HG03097 (cell line): Measurements from ENCODE around the gene PDIA3.
A peak's percentile ranks its signal among the peaks of the same experiment; 100 is the strongest.
"Not testable (repeated sequence)": the region's sequence is repeated elsewhere in the genome, so short reads cannot be mapped to it uniquely, and the experiment has no call there.

Experiments used
- ATAC-seq: cut with Tn5 transposase; IDR thresholded peaks from one replicate; pipeline ENCODE4 v1.9.1; 2021; ENCODE audit not compliant: unreplicated experiment, low FRiP score

PDIA3 gene

DNA sequence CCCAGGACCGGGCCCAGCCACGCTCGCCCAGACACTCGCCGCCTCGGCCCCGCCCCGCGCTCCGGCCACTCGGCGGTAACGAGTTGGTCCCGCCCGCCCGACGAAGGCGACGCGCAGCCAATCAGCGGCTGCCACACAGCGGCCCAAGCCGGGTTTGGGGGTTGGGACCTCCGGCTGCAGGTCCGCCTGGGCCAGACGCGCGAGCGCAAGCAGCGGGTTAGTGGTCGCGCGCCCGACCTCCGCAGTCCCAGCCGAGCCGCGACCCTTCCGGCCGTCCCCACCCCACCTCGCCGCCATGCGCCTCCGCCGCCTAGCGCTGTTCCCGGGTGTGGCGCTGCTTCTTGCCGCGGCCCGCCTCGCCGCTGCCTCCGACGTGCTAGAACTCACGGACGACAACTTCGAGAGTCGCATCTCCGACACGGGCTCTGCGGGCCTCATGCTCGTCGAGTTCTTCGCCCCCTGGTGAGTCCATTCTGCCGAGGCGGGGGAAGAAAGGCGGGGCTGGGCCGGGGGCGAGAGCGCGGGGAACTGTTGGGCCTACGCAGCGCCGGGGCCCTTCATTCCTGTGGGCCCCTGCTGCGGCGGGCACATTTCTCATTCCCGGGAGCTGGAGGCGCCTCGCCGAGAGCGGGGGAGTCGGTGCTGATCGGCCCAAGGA is at the start of gene PDIA3:
Gene PDIA3 (plus strand): TSS at position 194 of the 658 bp plus-strand sequence. CDS start 102 bp downstream, at position 296.
- peak; percentile 64 for ATAC-seq

DNA sequence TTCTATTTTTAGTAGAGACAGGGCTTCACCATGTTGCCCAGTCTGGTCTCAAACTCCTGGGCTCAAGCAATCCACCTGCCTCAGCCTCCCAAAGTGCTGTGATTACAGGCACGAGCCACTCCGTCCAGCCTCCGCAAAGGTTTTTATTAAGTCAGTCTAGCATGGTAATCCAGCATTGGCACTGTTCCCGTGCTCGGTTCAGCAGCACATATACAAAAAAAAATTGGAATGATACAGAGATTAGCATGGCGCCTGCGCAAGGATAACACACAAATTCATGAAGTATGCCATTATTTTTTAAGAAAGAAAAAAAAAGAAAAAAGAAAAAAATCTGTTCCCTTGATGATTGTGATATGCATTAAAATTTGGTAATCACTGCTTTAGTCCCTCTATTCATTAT is 44.1 kb upstream of the PDIA3 start:
- ATAC-seq, result no peak

DNA sequence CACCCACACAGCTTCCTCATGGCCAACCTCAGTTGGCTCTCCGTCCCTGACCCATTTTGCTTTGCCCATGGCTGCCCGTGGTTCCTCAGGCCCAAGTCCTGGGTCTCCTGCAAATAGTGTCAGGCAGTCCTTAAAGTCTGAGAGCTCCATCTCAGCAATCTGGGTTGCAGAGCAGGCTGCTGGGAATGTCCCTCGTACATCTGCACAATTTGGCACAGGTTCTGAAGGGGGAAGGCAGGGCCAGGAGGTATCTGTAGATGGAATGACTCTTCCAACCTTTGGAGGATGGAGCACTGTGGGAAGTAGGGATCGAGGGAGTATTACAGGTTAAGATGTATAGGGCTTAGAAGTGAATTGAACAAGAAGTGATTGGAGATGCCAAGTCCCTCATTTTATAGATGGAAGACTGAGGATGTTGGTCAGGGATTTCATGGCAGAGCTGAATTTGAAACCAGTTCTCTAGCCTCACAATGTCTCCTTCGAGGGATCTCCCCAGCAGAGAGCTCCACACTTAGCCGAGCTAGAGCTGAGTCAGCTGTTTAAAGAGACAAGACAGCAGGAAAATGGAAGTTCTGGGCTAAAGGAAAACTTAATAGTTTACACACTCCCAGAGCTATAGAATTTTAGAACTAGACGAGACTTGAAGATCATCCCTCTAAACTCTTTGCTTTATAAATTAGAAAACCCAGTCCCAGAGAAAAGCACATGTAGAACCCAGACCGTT is 43.4 kb upstream of the PDIA3 start:
- ATAC-seq, result no peak

- ATAC-seq, result not testable (repeated sequence)
Measured at GRCh38 chr15:43710431-43711131, 35.7 kb upstream of the PDIA3 start.

- no peak for ATAC-seq
Measured at GRCh38 chr15:43723151-43723550, 23.1 kb upstream of the PDIA3 start.

- not testable (repeated sequence) for ATAC-seq
Measured at GRCh38 chr15:43726306-43726705, 19.9 kb upstream of the PDIA3 start.

GRCh38 chr15:43728053-43728725 is 18.0 kb upstream of the PDIA3 start:
- ATAC-seq, result not testable (repeated sequence)

DNA sequence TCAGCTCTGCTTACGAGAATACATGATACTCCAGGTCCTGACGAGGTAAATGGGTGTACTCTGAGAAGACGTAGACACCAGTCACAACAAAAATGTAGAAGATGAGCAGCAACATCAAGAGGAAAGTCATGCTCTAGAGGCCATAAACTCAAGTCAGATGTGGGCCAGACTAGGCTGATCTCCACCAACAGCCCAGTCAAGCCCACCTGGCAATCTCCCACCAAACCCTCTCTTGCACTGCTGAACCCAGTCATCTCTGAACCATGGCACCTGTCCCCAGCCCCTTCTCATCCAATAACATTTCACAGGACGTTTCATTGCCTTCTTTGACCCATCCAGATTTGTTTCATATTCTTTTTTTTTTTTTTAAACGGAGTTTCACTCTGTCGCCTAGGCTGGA is 10.8 kb upstream of the PDIA3 start:
- ATAC-seq, result peak; percentile 45

DNA sequence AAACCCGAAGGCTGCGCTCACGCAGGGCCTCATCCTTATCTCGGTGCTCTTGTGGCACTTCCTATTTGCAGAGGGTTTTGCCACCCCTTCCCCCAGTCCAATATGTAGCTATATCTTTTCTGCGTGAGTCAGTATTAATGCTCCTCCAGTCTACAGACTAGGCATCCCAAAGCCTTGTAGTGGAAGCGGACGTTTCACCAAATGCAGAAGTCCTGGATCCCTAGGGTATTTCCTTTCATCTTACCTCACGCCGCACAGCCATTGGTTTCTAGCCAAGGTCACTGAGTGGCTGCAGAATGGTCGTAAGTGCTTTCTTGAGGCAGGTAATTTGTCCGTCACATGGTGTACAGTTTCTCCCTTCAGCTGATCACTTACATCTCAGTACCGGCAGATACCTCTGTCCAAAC is 668 bp downstream of the PDIA3 start:
- ATAC-seq, result peak; percentile 15

GRCh38 chr15:43748376-43748775 is 2.1 kb downstream of the PDIA3 start:
- no peak for ATAC-seq

DNA sequence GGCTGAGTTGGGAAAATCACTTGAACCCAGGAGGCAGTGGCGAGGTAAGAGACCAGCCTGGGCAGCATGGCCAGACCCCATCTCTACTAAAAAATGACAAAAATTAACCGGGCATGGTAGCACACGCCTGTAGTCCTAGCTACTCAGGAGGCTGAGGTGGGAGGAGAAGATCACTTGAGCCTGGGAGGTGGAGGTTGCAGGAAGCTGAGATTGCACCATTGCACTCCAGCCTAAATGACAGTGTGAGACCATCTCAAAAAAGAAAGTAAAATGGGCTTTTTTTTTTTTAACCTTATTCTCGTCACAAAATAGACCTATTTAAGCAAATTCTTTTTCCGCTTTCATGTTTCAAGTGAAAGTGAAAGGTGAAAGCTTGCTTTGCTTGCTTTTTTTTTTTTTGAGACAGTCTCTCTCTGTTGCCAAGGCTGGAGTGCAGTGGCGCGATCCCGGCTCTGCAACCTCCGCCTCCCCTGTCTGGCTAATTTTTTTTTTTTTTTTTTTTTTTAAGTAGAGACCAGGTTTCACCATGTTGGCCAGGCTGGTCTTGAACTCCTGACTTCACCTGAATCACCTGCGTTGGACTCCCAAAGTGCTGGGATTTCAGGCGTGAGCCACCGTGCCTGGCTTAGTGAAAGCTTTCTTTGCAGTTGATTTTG is 3.6 kb downstream of the PDIA3 start:
- ATAC-seq, result no peak

DNA sequence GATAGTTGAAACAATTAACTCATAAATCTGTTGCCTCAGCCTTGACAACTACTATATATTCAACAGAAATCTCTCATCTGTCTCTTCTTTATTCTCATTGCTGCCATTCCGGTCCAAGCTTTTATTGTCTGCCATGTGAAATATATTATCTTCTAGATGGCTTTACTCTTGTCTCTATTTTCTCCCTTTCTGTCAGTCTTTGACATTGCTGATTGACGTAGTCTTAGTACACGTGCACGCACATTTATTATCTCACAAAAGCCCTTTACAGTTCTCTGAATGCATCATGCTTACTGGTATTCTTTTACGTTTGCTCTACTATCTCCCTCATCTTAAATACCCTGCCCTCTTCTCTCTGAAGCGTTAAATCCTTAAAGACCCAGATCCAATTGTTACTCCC is 5.6 kb downstream of the PDIA3 start:
- no peak for ATAC-seq

DNA sequence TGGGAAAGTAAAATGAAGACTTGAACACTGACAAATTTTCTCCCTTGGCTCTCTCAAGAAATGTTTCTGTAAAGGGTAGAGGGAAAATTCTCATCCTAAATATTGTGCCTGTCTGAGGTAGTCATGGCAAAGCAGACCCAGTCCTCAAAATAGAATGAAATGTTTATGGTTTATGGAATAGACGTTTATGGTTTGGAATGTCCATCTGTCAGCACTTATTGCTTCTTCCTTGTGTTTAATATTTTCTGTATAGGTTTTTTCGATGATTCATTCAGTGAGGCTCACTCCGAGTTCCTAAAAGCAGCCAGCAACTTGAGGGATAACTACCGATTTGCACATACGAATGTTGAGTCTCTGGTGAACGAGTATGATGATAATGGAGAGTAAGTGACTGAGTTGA is 16.6 kb downstream of the PDIA3 start:
- ATAC-seq, result no peak

DNA sequence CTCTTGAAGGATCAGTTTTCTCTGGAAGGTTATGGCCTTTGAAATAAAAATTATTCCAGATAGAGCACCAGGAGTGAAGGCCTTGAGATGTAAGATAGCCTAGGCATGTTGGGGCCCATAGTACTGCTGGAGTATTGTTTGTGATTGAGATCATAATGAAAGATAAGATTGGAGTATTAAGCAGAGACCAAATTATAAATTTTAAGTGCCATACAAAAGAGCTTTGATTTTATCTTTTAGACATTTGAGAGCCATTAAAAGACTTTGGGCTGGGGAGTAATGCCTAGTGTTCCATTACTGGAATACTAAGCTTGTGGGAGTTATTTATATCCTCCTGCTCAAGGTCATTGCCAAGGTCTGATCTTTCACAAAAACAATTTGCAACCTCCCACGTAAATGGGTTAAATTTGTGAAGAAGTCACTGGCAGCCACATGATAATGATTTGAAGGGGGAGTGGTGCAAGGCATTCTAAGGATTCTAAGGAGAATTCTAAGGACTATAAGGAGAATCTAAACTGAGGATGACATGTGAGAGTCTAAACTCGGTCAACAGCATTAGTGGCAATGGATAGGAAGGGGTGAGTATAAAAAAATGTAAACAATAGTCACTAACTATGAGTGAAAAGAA is 17.7 kb downstream of the PDIA3 start:
- no peak for ATAC-seq

DNA sequence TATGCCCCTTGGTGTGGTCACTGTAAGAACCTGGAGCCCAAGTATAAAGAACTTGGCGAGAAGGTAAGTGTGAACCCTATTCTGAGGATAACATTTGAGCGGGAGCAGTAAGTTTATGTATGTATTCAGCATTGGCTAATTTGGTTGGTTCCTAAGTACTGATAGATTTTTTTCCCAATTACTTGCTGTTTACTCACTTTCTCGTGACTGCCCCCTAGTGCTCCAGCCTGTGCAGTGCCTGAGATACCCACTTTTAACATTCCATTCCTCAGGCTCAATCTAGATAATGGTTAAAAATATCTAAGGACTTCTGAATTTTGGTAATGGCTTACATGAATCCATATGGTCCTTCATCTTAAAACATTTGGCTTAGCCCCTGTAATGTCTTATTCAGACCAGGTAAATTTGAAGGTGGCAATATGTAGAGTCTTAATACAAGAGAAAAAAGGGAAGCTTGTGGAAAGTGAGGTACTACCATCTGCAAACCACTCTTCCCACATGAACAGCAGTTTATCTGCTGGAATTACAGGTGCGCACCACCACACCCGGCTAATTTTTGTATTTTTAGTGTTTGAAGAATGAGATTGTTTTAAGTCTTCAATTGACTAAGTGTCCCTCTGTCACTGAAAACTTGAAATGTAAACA is 23.5 kb downstream of the PDIA3 start:
- ATAC-seq, result no peak

DNA sequence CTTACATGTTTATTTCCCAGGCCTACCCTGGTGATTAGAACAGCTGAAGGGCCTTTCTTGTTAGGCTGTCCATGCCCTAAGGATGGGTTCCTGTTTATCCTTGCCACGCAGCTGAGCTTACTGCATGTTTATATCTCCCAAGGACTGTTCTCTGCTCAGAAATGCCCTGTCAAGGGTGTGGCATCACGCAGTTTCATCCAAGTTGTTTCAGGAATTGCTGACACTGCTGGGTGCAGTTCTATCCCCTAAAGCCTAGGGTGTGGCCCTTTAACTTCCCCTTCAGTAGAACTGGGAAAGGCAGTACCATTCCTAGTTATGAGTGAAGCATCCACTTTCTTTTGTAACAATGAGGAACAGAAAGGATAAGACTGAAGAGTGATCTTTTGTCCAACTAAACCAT is 25.6 kb downstream of the PDIA3 start:
- no peak for ATAC-seq

DNA sequence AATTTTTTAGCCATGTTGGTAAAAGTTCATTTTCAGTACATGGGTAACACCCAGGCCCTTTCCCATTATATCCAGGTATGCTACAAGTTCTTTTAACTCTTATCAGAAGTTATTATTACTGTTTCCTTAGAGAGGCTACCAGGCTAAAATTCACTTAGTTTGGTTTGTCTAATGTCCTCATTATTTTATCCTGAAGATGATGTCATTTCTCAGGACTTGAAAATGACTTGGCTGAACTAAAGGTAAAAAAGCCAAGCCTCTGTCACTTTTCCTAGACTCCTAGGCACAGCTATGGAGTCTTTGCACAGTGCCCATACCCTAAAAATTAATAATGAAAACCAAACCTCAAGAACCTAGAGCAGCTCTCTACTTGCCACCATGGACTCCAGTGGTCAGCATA is 26.4 kb downstream of the PDIA3 start:
- no peak for ATAC-seq

GRCh38 chr15:43774062-43774461 is 27.8 kb downstream of the PDIA3 start:
- ATAC-seq, result no peak

- ATAC-seq, result no peak
Measured at GRCh38 chr15:43775411-43775965, 29.2 kb downstream of the PDIA3 start.
